Measurements from ENCODE around the gene NUDT15.

The NUDT15 gene

DNA sequence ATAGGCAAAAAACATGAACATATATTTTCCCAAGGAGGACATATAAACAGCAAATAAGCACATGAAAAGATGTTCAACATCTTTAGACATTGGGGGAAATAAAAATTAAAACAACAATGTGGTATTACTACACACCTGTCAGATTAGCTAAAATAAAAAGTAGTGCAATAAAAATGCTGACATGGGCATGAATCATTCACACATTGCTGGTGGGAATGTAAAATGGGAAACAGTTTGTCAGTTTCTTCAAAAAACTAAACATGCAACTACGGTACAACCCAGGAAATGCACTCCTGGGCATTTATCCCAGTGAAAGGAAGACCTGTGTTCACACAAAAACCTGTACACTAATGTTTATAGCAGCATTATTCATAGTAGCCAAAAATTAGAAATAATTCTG lies 31.1 kb upstream of the NUDT15 start:
- H3K9me3 ChIP-seq (ENCODE audit: control insufficient read depth, insufficient read depth, low read length), result no peaks in the 10 kb centered on the region

GRCh38 chr13:48009284-48009683 lies 28.2 kb upstream of the NUDT15 start:
- Histone ChIP-seq H3K79me2 (ENCODE audit: control insufficient read depth, low read length) (no peaks in the 10 kb centered on the region), H3K4me2 (ENCODE audit: low read length) (no peak overlapping the region), H3K9me3 (ENCODE audit: control insufficient read depth, insufficient read depth, low read length) (no peaks in the 10 kb centered on the region), H3K27ac (ENCODE audit: low read depth, low read length) (no peak overlapping the region), H3F3A (ENCODE audit: control insufficient read depth, insufficient read depth) (no peaks in the 10 kb centered on the region), H3K27me3 (ENCODE audit: control insufficient read depth, low read length) (no peaks in the 10 kb centered on the region), H3K9me2 (replicated peaks; ENCODE audit: control insufficient read depth, low read length) (no peaks in the 10 kb centered on the region), H3K4me3 (ENCODE audit: low read length) (no peak overlapping the region), H3K4me1 (ENCODE audit: control insufficient read depth, low read length) (no peaks in the 10 kb centered on the region), H3K36me3 (ENCODE audit: control insufficient read depth, low read length) (no peaks in the 10 kb centered on the region), H4K20me1 (ENCODE audit: control insufficient read depth, insufficient read depth, low read depth, low read length) (no peaks in the 10 kb centered on the region)
- TF ChIP-seq, protein P1, sequence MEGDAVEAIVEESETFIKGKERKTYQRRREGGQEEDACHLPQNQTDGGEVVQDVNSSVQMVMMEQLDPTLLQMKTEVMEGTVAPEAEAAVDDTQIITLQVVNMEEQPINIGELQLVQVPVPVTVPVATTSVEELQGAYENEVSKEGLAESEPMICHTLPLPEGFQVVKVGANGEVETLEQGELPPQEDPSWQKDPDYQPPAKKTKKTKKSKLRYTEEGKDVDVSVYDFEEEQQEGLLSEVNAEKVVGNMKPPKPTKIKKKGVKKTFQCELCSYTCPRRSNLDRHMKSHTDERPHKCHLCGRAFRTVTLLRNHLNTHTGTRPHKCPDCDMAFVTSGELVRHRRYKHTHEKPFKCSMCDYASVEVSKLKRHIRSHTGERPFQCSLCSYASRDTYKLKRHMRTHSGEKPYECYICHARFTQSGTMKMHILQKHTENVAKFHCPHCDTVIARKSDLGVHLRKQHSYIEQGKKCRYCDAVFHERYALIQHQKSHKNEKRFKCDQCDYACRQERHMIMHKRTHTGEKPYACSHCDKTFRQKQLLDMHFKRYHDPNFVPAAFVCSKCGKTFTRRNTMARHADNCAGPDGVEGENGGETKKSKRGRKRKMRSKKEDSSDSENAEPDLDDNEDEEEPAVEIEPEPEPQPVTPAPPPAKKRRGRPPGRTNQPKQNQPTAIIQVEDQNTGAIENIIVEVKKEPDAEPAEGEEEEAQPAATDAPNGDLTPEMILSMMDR (IDR thresholded peaks at IDR 0.05; ENCODE audit: low read depth, low read length, poor library complexity, severe bottlenecking), result no peak
- TF ChIP-seq EZH2phosphoT487 (IDR thresholded peaks at IDR 0.05; ENCODE audit: borderline replicate concordance, low read length), result no peak

More for the DNA sequence above, 31.1 kb upstream of the NUDT15 start:
- H3K79me2 ChIP-seq (ENCODE audit: control insufficient read depth, low read length), result no peaks in the 10 kb centered on the region
- H3K4me3 ChIP-seq (ENCODE audit: low read length), result no peak overlapping the region
- no peaks in the 10 kb centered on the region for H3K36me3 ChIP-seq (ENCODE audit: control insufficient read depth, low read length)
- H3K27me3 ChIP-seq (ENCODE audit: control insufficient read depth, low read length), result no peaks in the 10 kb centered on the region
- H3K27ac ChIP-seq (ENCODE audit: low read depth, low read length), result no peak overlapping the region
- TF ChIP-seq, protein P1 (IDR thresholded peaks at IDR 0.05; ENCODE audit: low read depth, low read length, poor library complexity, severe bottlenecking), result no peak
- TF ChIP-seq EZH2phosphoT487 (IDR thresholded peaks at IDR 0.05; ENCODE audit: borderline replicate concordance, low read length), result no peak
- no peaks in the 10 kb centered on the region for H4K20me1 ChIP-seq (ENCODE audit: control insufficient read depth, insufficient read depth, low read depth, low read length)
- no peaks in the 10 kb centered on the region for H3F3A ChIP-seq (ENCODE audit: control insufficient read depth, insufficient read depth)
- H3K9me2 ChIP-seq (replicated peaks; ENCODE audit: control insufficient read depth, low read length), result no peaks in the 10 kb centered on the region
- peaks cover 3% of the 10 kb centered on the region for H3K4me1 ChIP-seq (ENCODE audit: control insufficient read depth, low read length)
- no peak overlapping the region for H3K4me2 ChIP-seq (ENCODE audit: low read length)

DNA sequence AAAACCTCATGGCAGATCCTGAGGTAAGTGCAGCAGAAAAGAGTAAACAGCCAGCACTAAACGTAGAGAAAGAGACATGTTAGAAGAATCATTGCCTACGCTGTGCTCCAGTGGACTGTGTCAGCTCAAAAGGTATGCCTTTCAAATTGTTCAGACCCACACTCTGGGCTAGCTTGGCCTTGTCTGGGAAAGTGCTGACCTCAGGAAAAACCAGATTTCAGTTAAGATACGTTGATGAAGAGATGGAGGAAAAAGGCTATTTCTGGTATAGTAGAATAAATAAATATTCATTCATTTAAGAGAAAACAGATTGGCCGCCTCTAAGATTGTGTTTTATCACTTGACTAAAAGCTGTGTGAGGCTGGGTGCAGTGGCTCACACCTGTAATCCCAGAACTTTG lies 26.8 kb upstream of the NUDT15 start:
- no peaks in the 10 kb centered on the region for H3K36me3 ChIP-seq (ENCODE audit: control insufficient read depth, low read length)
- no peaks in the 10 kb centered on the region for H3K9me3 ChIP-seq (ENCODE audit: control insufficient read depth, insufficient read depth, low read length)
- H3K27me3 ChIP-seq (ENCODE audit: control insufficient read depth, low read length), result no peaks in the 10 kb centered on the region
- no peaks in the 10 kb centered on the region for H3K9me2 ChIP-seq (replicated peaks; ENCODE audit: control insufficient read depth, low read length)
- H3K79me2 ChIP-seq (ENCODE audit: control insufficient read depth, low read length), result no peaks in the 10 kb centered on the region
- no peak overlapping the region for H3K4me2 ChIP-seq (ENCODE audit: low read length)
- H3K4me1 ChIP-seq (ENCODE audit: control insufficient read depth, low read length), result no peaks in the 10 kb centered on the region
- TF ChIP-seq, protein P1 (IDR thresholded peaks at IDR 0.05; ENCODE audit: low read depth, low read length, poor library complexity, severe bottlenecking), result no peak
- TF ChIP-seq EZH2phosphoT487 (IDR thresholded peaks at IDR 0.05; ENCODE audit: borderline replicate concordance, low read length), result no peak
- no peak overlapping the region for H3K27ac ChIP-seq (ENCODE audit: low read depth, low read length)
- H3K4me3 ChIP-seq (ENCODE audit: low read length), result no peak overlapping the region
- H3F3A ChIP-seq (ENCODE audit: control insufficient read depth, insufficient read depth), result no peaks in the 10 kb centered on the region
- H4K20me1 ChIP-seq (ENCODE audit: control insufficient read depth, insufficient read depth, low read depth, low read length), result no peaks in the 10 kb centered on the region

GRCh38 chr13:48012668-48013067 lies 24.9 kb upstream of the NUDT15 start:
- TF ChIP-seq, protein P1 (IDR thresholded peaks at IDR 0.05; ENCODE audit: low read depth, low read length, poor library complexity, severe bottlenecking), result no peak
- TF ChIP-seq EZH2phosphoT487 (IDR thresholded peaks at IDR 0.05; ENCODE audit: borderline replicate concordance, low read length), result no peak
- no peak overlapping the region for H3K4me3 ChIP-seq (ENCODE audit: low read length)
- no peaks in the 10 kb centered on the region for H3K9me2 ChIP-seq (replicated peaks; ENCODE audit: control insufficient read depth, low read length)
- H3K9me3 ChIP-seq (ENCODE audit: control insufficient read depth, insufficient read depth, low read length), result no peaks in the 10 kb centered on the region
- no peaks in the 10 kb centered on the region for H3K27me3 ChIP-seq (ENCODE audit: control insufficient read depth, low read length)
- no peaks in the 10 kb centered on the region for H3K36me3 ChIP-seq (ENCODE audit: control insufficient read depth, low read length)
- no peaks in the 10 kb centered on the region for H3K4me1 ChIP-seq (ENCODE audit: control insufficient read depth, low read length)
- no peak overlapping the region for H3K27ac ChIP-seq (ENCODE audit: low read depth, low read length)
- H3F3A ChIP-seq (ENCODE audit: control insufficient read depth, insufficient read depth), result no peaks in the 10 kb centered on the region
- H3K79me2 ChIP-seq (ENCODE audit: control insufficient read depth, low read length), result no peaks in the 10 kb centered on the region
- H3K4me2 ChIP-seq (ENCODE audit: low read length), result no peak overlapping the region
- no peaks in the 10 kb centered on the region for H4K20me1 ChIP-seq (ENCODE audit: control insufficient read depth, insufficient read depth, low read depth, low read length)
